Thyroid gland (tissue), 4 donors: Measurements from ENCODE around the gene MSN. TPM values are rescaled to one million over a fixed set of nuclear protein-coding genes. Genes with fewer than 3 reads are reported as not detected.
"Not testable (repeated sequence)": the region's sequence is repeated elsewhere in the genome, so short reads cannot be mapped to it uniquely, and the experiment has no call there.

Experiments used
- DNase-seq, 2 donors: peaks; one replicate each; pipeline ENCODE4 v3.0.0-alpha.2; 2019
- H3K27ac ChIP-seq, 3 donors: fragments of 200-600 bp; sonication (generic); 1 replicate in 2 of 3; 2 replicates in 1 of 3; pipeline ENCODE4 v1.5.1; 2016 to 2019; ENCODE audit warnings: mild to moderate bottlenecking in 1 of 3, moderate library complexity in 1 of 3
- H3K27me3 ChIP-seq: fragments of 200-600 bp; sonication (generic); one replicate; pipeline ENCODE4 v1.5.1; 2019
- H3K36me3 ChIP-seq, 2 donors: fragments of 200-600 bp; sonication (generic); one replicate each; pipeline ENCODE4 v1.5.1; 2016 to 2019
- H3K4me1 ChIP-seq, 2 donors: fragments of 200-600 bp; sonication (generic); one replicate each; pipeline ENCODE4 v1.5.1; 2017 to 2019
- H3K4me3 ChIP-seq, 3 donors: fragments of 200-600 bp; sonication (generic); replicated peaks in 1 of 3; 1 replicate in 2 of 3; 2 replicates in 1 of 3; pipeline ENCODE4 v1.5.1; 2016; ENCODE audit warnings: mild to moderate bottlenecking in 1 of 3
- H3K9me3 ChIP-seq: fragments of 200-600 bp; sonication (generic); one replicate; pipeline ENCODE4 v1.5.1; 2017
- POLR2A ChIP-seq, 2 donors: fragments of 450-650 bp; IDR thresholded peaks; one replicate each; pipeline ENCODE4 v1.6.1; 2017; ENCODE audit warnings: antibody characterized with exemption in 2 of 2, mild to moderate bottlenecking in 2 of 2, moderate library complexity in 1 of 2
- WGBS, 2 donors: methylation state at CpG; one replicate each; pipeline ENCODE4 v1.1.5; 2017; 5-methylcytosine and 5-hydroxymethylcytosine counted together
- intact Hi-C: fragments of 100-400 bp; cut with DNase I; formaldehyde crosslinking; loops from one replicate; pipeline ENCODE4 v1.15.1; 2023
- total RNA-seq, 4 donors: library from RNA; depleted of rRNA; stranded (reverse); fragments of >200 nt; gene quantifications; one replicate each; pipeline ENCODE4 v1.2.3, GENCODE V29; 2016
- TF ChIP-seq, protein P1 (sequence below), 6 experiments: fragments of 200-600 bp in 3 of 6; fragments of 450-650 bp in 3 of 6; sonication (generic) in 3 of 6; IDR thresholded peaks; one replicate each; pipeline ENCODE4 v1.5.1; 2016 to 2019; ENCODE audit warnings: antibody characterized with exemption in 6 of 6, mild to moderate bottlenecking in 2 of 6, inconsistent platforms in 1 of 6, moderate library complexity in 1 of 6

Gene MSN
- total RNA-seq, 4 donors from 2014 or later: 204 to 318 (median 259) TPM

DNA sequence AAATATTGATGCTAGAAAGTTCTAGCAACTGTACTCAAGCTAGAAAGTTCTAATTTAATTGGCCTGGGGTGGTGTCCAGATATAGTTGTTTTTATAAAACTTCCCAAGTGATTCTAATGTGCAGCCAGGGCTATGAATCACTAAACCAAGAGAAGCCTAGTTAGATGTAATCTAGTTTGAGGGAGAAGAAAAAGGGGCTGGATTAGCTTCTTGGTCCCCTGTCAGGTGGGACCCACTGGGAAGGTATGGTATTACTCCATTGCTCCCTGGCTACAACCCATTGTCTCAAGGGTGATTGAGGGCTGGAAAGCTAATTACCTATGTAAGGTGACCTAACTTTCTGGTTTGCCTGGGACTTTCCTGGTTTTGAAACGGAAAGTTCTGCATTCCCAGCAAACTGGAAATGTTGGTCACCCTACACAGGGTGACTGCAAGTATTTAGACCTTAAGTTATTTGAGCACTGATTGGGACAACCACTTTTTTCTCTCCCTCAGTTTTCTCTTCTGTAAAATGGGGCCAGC lies 23.9 kb upstream of the MSN start:
- Histone ChIP-seq H3K4me1 (peaks cover 24 to 32% of the 10 kb centered on the region in 2 donors), H3K9me3 (no peaks in the 10 kb centered on the region), H3K27ac (peak overlapping the region; percentile 28 to 87 (median 70)), H3K4me3 (no peak overlapping the region), H3K27me3 (no peaks in the 10 kb centered on the region), H3K36me3 (no peaks in the 10 kb centered on the region)
- intact Hi-C loops: no loop called here
- TF ChIP-seq, protein P1, sequence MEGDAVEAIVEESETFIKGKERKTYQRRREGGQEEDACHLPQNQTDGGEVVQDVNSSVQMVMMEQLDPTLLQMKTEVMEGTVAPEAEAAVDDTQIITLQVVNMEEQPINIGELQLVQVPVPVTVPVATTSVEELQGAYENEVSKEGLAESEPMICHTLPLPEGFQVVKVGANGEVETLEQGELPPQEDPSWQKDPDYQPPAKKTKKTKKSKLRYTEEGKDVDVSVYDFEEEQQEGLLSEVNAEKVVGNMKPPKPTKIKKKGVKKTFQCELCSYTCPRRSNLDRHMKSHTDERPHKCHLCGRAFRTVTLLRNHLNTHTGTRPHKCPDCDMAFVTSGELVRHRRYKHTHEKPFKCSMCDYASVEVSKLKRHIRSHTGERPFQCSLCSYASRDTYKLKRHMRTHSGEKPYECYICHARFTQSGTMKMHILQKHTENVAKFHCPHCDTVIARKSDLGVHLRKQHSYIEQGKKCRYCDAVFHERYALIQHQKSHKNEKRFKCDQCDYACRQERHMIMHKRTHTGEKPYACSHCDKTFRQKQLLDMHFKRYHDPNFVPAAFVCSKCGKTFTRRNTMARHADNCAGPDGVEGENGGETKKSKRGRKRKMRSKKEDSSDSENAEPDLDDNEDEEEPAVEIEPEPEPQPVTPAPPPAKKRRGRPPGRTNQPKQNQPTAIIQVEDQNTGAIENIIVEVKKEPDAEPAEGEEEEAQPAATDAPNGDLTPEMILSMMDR (IDR thresholded peaks at IDR 0.05): no peak
- TF ChIP-seq POLR2A (IDR thresholded peaks at IDR 0.05): no peak
- no peak for DNase-seq
- WGBS, 2 donors: 42 to 56% methylated on average over 1 of the region's 1 CpG

DNA sequence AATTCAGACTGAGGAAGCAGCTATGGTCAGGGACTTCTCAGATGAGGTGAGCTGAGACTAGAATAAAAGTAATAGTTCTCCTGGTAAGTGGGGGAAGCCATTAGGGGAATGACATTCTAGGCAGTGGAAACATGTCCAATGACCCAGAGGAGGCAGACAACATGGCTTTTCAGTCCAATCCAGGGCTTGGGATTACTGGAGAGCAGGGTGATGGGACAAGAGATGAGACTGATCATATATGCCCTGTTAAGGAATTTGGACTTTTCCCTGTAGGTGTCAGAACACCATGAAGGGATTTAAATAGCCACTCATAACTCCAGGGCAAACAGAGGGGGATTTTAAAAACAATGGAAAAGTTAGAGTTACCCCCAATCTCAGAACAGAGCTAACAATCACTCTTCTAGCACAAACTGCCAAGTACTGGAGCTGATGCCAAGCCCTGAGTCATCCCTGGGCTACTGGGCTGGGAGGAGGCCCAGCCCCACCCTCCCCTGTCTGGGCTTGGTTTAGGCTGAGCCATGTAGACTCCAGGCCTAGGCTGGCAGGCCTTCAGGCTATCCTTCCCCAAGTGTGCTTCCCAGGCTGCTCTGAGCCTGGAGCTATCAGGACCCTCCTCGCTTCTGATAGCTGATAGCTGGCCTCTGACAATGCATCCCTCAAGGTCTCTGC lies 22.7 kb upstream of the MSN start:
- intact Hi-C loops: no loop called here
- WGBS, 2 donors: 71% methylated on average over 1 of the region's 1 CpG; no CpG with 5 or more reads in 1 of the 2 donors
- Histone ChIP-seq H3K36me3 (no peaks in the 10 kb centered on the region), H3K4me3 (no peak overlapping the region), H3K4me1 (peaks cover 24 to 32% of the 10 kb centered on the region in 2 donors), H3K27me3 (no peaks in the 10 kb centered on the region), H3K27ac (peak overlapping the region; percentile 28 to 87 (median 70)), H3K9me3 (no peaks in the 10 kb centered on the region)
- TF ChIP-seq POLR2A (IDR thresholded peaks at IDR 0.05): peak in 1 of 2 donors; percentile 36
- TF ChIP-seq, protein P1 (IDR thresholded peaks at IDR 0.05): no peak
- peak; percentile 88 to 92 for DNase-seq

DNA sequence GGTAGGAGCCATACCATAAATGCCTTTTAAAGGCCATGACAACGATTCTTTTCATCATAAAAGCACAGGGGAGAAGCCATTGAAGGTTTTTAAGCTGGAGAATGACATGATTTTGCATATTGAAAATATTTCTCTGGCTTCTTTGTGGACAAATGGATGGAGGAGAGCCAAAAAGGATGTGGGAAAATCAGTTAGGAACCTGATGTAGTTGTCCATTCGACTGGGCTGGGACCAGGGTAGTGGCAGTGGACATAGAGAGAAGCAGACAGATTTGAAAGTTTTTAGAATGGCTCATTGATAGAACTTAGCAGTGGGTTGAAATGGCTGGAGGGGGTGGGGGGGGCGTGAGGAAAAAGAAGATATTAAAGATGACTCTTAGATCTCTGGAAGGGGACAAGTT lies 19.7 kb upstream of the MSN start:
- DNase-seq: no peak
- no peaks in the 10 kb centered on the region for H3K36me3 ChIP-seq
- no peaks in the 10 kb centered on the region for H3K27me3 ChIP-seq
- H3K4me1 ChIP-seq: peaks cover 21 to 26% of the 10 kb centered on the region in 2 donors
- TF ChIP-seq POLR2A (IDR thresholded peaks at IDR 0.05): no peak
- TF ChIP-seq, protein P1 (IDR thresholded peaks at IDR 0.05): no peak
- H3K4me3 ChIP-seq: no peak overlapping the region
- intact Hi-C loops: no loop called here
- no peaks in the 10 kb centered on the region for H3K9me3 ChIP-seq
- H3K27ac ChIP-seq: no peak overlapping the region
- WGBS, 2 donors: 79% methylated on average over 3 of the region's 3 CpGs

DNA sequence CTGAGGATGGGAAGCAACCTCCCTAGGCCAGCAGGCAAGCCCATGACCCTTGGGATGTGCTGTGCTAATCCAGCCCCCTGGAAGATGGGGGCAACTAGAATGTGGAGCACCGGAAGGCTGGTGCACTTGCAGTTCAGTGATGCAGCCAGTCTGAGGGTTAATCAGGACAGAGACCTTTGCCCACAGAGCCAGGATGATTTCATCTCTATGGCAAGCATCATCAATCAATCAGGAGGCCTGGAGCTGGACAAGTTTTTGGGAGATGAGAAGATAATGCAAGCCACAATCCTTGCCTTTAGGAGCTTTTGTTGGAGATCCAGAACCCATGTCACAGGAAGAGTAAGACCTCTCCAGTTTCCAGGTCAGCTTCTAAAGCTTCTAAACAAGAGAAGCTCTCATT lies 15.4 kb upstream of the MSN start:
- 80 to 100% methylated on average over 1 of the region's 1 CpG for WGBS, 2 donors
- intact Hi-C loops: no loop called here
- Histone ChIP-seq H3K27ac (no peak overlapping the region), H3K27me3 (no peaks in the 10 kb centered on the region), H3K9me3 (no peaks in the 10 kb centered on the region), H3K36me3 (no peaks in the 10 kb centered on the region), H3K4me3 (no peak overlapping the region), H3K4me1 (peaks cover 0 to 7% of the 10 kb centered on the region in 2 donors)
- no peak for DNase-seq
- TF ChIP-seq POLR2A (IDR thresholded peaks at IDR 0.05): no peak
- TF ChIP-seq, protein P1 (IDR thresholded peaks at IDR 0.05): no peak

DNA sequence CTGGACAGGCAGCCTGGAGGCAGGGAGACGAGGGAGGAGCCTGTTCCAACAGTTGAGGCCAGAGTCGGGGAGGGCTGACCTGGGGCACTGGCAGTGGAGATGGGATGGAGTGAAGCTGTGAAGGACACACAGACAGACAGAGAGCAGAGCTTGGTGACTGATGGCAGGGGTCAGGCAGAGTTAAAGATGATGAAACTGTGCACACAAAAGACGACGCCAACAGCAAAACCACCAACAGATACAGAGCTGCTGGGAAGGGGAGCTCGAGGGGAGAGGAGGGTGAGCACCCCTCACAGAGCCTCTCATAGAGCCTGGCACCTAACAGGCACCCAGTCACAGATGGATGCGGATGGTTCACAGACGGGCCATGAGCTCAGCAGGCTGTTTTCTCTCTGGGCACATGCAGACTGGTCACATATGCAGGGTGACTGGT lies 10.4 kb upstream of the MSN start:
- WGBS, 2 donors: 75 to 83% methylated on average over 1 to 5 of the region's 7 CpGs
- H3K27me3 ChIP-seq, intact Hi-C loops, H3K9me3 ChIP-seq, H3K36me3 ChIP-seq, H3K4me1 ChIP-seq, DNase-seq, H3K27ac ChIP-seq, H3K4me3 ChIP-seq: not testable (repeated sequence)
